Activated CD8-positive, alpha-beta T cell treated with anti-CD3 and anti-CD28 coated beads for 36 hours (primary cell): ENCODE results near the gene MS4A4E. TPM values are rescaled to one million over a fixed set of nuclear protein-coding genes. Genes with fewer than 3 reads are reported as not detected.

Experiments
- ATAC-seq: fragments of 200-7000 bp; cut with Tn5 transposase; one replicate; pipeline ENCODE4 v1.10.0; 2021; ENCODE audit warnings: mild to moderate bottlenecking, moderate library complexity
- CTCF ChIA-PET: fragments of 350-600 bp; sonication (Branson Sonifier 250); formaldehyde crosslinking; loops from one replicate; lab custom pipeline; 2021; ENCODE audit warnings: antibody characterized with exemption; lab: Charles Lee
- POLR2A ChIA-PET: fragments of 350-600 bp; sonication (Branson Sonifier 250); formaldehyde crosslinking; loops from one replicate; lab custom pipeline; 2021; ENCODE audit warnings: antibody characterized with exemption; lab: Charles Lee
- DNase-seq: peaks from one replicate; pipeline ENCODE4 v3.0.0-alpha.2; 2020
- H3K27ac Mint-ChIP-seq: one replicate; pipeline ENCODE4 v1.8.0; 2021; ENCODE audit warnings: mild to moderate bottlenecking, mixed read lengths
- H3K27me3 Mint-ChIP-seq: one replicate; pipeline ENCODE4 v1.8.0; 2021; ENCODE audit warnings: mixed read lengths
- H3K36me3 Mint-ChIP-seq: one replicate; pipeline ENCODE4 v1.8.0; 2021; ENCODE audit warnings: low read depth, mixed read lengths
- H3K4me1 Mint-ChIP-seq: one replicate; pipeline ENCODE4 v1.8.0; 2021; ENCODE audit warnings: low read depth, mixed read lengths
- H3K4me3 Mint-ChIP-seq: one replicate; pipeline ENCODE4 v1.8.0; 2021; ENCODE audit warnings: mild to moderate bottlenecking, moderate library complexity, mixed read lengths
- H3K9me3 Mint-ChIP-seq: one replicate; pipeline ENCODE4 v1.8.0; 2021; ENCODE audit warnings: mixed read lengths
- CTCF ChIP-seq: fragments of 200-600 bp; IDR thresholded peaks from one replicate; pipeline ENCODE4 v1.8.0; 2022; ENCODE audit warnings: antibody characterized with exemption, mild to moderate bottlenecking
- intact Hi-C: fragments of 100-400 bp; cut with micrococcal nuclease; formaldehyde crosslinking; loops from one replicate; pipeline ENCODE4 v1.10.0; 2022
- total RNA-seq, 2 experiments: library from RNA; stranded (reverse); gene quantifications; one replicate each; pipeline ENCODE4 v1.2.3, GENCODE V29; 2021

Gene MS4A4E
- total RNA-seq, 2 experiments from 2014 or later = not detected

GRCh38 chr11:60184824-60185511 is 58.0 kb downstream of the MS4A4E start:
- Mint-ChIP-seq H3K27me3 (peaks cover 21% of the 10 kb centered on the region), H3K4me3 (no peak overlapping the region), H3K4me1 (no peaks in the 10 kb centered on the region), H3K27ac (no peak overlapping the region), H3K9me3 (peaks cover 7% of the 10 kb centered on the region), H3K36me3 (no peaks in the 10 kb centered on the region)
- intact Hi-C loops = no loop called here
- no peak for DNase-seq
- TF ChIP-seq CTCF = no peak
- CTCF ChIA-PET = interaction anchor here (1.1 to 1.5 kb wide), 2 partner anchors 11 to 16 kb away, joined by 3 to 6 read pairs; no protein-coding TSS in a partner anchor
- POLR2A ChIA-PET = no interaction called here
- ATAC-seq = no peak

GRCh38 chr11:60183591-60184205 is 59.2 kb downstream of the MS4A4E start:
- no peak for ATAC-seq
- ChIA-PET CTCF (interaction anchor here (1.1 to 1.5 kb wide), 3 partner anchors 10 to 15 kb away, joined by 3 to 6 read pairs (median 4); no protein-coding TSS in a partner anchor), POLR2A (no interaction called here)
- TF ChIP-seq CTCF = no peak
- H3K27ac Mint-ChIP-seq = no peak overlapping the region
- intact Hi-C loops = no loop called here
- H3K4me1 Mint-ChIP-seq = no peaks in the 10 kb centered on the region
- H3K9me3 Mint-ChIP-seq = peaks cover 7% of the 10 kb centered on the region
- no peaks in the 10 kb centered on the region for H3K36me3 Mint-ChIP-seq
- DNase-seq = no peak
- peaks cover 31% of the 10 kb centered on the region for H3K27me3 Mint-ChIP-seq
- no peak overlapping the region for H3K4me3 Mint-ChIP-seq

GRCh38 chr11:60182541-60183330 is 60.2 kb downstream of the MS4A4E start, which contains the start of gene MS4A6A:
MS4A6A (minus strand) TSS chr11:60183083; CDS start chr11:60181727, 1,356 bp downstream.
- Mint-ChIP-seq H3K9me3 (peaks cover 7% of the 10 kb centered on the region), H3K4me3 (no peak within 1 kb of the TSS), H3K27ac (no peak within 1 kb of the TSS), H3K4me1 (no peaks in the 10 kb centered on the region), H3K36me3 (no peaks in the 10 kb centered on the region), H3K27me3 (peaks cover 29% of the 10 kb centered on the region)
- ChIA-PET POLR2A (interaction anchor here (0.6 kb wide), 1 partner anchor 567 kb away, joined by 4 read pairs; the partner anchor contains the start of gene OSBP), CTCF (interaction anchor here (0.9 to 1.5 kb wide), 2 partner anchors 11 to 82 kb away, joined by 3 to 4 read pairs; no protein-coding TSS in a partner anchor)
- DNase-seq (no peak), ATAC-seq (no peak)
- no peak for TF ChIP-seq CTCF
- intact Hi-C loops = no loop called here

GRCh38 chr11:60175860-60176275 is 67.1 kb downstream of the MS4A4E start:
- Mint-ChIP-seq H3K27me3 (peaks cover 32% of the 10 kb centered on the region), H3K36me3 (no peaks in the 10 kb centered on the region), H3K4me1 (peaks cover 18% of the 10 kb centered on the region), H3K9me3 (no peaks in the 10 kb centered on the region), H3K27ac (peak overlapping the region; percentile 29), H3K4me3 (no peak overlapping the region)
- no peak for TF ChIP-seq CTCF
- intact Hi-C loops = no loop called here
- ATAC-seq (peak; percentile 90), DNase-seq (peak; percentile 63)
- CTCF ChIA-PET = no interaction called here
- POLR2A ChIA-PET = no interaction called here
